EL (cell line): ENCODE results near the gene VDAC1.
"Not testable (repeated sequence)": the region's sequence is repeated elsewhere in the genome, so short reads cannot be mapped to it uniquely, and the experiment has no call there.

Experiments used
- DNase-seq: peaks from one replicate; pipeline ENCODE4 v3.0.0-alpha.2; 2016

Gene VDAC1, protein sequence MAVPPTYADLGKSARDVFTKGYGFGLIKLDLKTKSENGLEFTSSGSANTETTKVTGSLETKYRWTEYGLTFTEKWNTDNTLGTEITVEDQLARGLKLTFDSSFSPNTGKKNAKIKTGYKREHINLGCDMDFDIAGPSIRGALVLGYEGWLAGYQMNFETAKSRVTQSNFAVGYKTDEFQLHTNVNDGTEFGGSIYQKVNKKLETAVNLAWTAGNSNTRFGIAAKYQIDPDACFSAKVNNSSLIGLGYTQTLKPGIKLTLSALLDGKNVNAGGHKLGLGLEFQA

DNA sequence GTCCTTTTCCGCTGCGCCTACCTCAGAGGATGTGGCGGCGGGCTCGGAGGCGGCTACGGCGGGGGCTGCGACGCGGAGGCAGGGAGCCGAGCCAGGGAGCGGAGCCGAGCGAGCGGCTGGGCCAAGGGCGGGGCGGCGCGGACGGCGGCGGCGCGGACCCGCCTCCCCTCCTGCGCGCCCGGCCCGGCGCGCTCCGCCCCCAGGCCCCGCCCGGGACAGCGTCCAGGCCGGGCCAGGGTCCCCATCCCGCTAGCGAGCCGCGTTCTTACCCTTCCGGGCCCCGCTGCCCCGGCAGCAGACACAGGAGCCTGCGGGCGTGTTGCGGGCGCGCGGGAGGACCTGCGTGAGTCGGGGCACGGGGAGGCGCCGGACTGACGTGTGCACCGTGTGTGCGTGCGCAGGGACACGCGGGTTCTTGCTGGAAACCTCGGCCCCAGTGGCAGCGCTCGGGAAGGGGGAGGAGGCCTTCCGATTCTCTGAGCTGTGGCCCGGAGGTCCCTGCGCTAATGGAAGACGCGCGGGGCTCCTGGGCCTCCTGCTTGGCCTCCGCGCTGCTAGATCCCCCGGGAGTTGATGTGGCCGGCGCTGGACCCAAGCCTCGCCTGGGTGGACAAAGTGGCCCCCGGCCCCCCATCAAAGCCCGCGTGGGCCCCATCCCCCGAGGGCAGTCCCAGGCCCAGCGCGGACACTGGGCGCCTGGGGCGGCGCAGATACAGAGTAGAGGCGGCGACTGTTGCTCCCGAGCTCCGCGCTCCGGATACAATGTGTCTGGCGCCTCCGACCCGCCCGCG, at the start of gene VDAC1:
Gene VDAC1 (minus strand): TSS at position 350 of the 791 bp plus-strand sequence. CDS start 11,963 bp downstream, outside the sequence.
- peak; percentile 92 for DNase-seq

DNA sequence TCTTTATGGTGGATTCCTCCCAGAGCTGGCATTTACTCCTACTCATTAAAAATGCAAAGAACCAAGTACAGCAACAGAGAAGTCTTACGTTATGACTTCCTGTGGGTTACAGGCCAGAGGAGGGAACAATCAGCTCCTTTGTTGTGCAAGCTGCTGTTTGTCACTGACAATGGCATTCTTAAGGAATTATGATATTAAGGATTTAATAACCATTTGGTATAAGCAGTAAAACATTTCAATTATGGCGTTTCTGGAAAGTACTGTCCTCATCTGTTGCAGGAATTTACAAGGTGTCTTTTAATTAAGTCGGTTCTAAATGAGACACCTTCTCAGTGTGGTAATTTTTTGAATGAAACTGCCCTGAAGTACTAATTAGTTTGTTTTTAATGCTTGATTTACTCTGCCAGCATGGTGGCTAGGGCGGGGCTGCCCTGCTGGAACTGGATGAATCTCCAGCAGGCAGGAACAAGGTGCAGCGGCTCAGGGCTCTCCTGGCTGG, 49.1 kb upstream of the VDAC1 start:
- DNase-seq: no peak

DNA sequence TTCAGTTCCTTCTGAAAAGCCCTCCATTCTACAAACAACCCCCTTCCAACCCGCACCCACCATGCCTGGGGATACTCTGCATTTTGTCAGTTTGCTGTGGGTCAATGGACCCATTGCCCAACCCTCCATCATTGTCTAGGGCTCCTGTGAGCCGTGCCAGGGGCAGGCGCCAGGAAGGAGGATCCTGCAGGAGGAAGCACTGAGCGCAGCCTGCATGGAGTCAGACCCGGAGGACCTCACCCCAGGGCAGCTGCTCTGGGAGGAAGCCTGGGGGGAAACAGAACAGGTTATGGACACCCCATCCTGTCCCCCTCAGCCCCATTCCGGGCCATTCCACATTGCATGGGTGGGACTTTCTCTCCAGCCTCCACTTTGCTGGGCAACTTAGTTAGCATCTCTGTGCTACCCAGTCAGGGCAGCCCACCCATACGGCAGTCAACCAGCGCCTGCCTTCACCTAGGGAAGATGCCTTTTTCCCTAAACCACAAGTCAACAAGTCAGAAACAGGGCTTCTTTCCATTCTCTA, 48.6 kb upstream of the VDAC1 start:
- DNase-seq: no peak

DNA sequence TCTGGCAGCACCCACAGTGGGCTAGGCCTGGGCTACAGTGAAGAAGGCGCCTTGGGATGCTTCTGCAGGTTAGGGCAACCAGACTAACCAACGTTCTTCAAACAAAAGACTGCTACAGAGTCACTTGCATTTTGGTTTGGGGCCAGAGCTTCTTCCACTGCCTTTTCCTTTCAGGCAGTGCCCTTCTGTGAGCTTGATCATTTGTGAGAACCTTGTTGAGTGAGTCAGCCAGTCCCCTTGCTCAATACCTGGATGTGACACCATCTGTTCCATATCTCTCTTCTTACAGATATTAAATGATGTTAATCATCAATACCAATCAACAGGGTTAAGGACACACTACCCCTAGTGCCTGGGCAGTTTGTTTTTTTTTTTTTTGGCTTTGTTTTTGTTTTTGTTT, 46.5 kb upstream of the VDAC1 start:
- no peak for DNase-seq

DNA sequence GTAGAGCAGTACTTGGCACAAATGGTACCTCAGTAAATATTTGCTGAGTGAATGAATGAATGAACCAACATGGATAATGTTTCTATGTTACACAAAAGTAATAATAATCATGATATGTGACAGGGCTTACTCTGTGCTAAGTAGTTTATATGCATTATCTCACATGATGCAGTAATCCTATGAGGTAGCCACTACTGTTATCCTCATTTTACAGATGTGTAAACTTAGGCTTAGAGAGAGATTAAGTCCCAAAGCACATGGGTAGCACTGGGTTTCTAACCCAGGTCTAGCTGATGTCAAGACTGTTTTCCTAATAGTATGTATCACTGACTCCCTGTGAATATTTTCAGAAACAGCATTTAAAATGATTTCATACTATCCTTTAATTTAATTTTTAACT, 44.1 kb upstream of the VDAC1 start:
- no peak for DNase-seq

DNA sequence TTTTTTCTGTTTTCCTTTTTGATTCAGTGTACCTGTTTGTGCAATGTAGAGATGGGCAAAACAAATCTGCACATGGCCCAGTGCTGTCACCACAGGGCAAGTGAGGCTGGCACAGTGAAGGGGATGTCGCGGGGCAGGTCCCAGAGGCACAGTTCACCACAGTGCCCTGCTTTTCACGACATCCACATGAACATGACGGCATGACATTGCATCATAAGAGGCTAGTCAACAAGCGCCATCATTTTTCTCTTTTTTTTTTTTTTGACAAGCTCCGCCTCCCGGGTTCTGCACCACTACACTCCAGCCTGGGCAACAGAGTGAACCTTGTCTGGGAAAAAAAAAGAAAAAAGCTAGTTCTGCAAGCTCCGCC, 42.9 kb upstream of the VDAC1 start:
- DNase-seq: no peak

DNA sequence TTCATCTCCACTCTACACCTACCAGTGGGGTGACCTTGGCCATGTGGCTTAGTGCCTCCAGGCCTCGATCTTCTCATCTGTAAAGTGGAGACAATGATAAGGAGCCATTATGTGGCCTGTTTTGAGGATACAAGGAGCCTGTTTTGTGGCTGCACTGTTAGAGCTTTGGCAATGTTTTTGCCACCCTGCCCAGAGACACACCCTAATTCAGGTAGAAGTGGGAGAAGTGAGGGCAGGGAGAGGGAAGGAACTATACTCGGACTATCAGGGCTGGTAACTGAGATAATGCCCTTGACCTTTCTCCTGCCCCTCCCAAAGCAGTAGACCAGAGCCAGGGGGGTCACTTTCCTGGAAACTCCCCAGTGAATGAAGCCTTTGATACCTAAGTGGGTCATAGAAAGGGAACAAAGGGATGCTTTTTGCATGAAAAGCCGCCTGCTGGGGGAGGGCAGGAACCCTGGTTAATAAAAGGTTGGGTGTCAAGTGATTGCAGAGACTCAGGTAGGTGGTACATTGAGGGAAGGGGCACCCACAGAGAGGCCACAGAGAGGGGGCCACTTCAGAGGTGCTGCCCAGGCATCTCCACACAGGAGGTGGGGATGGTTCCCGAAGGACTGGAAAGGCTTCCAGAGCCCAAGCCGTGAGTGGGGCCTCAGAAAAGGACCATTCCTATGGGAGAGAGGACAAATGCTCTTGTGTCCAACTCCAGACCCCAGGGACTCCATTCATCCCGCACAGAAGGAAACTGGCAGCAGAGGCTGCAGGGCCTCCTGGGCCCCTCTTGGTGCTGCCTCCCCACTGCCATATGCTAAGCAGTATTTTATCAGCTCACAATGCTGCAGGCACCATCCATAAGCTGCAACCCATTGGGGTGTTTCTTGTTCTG, 42.3 kb upstream of the VDAC1 start:
- no peak for DNase-seq

DNA sequence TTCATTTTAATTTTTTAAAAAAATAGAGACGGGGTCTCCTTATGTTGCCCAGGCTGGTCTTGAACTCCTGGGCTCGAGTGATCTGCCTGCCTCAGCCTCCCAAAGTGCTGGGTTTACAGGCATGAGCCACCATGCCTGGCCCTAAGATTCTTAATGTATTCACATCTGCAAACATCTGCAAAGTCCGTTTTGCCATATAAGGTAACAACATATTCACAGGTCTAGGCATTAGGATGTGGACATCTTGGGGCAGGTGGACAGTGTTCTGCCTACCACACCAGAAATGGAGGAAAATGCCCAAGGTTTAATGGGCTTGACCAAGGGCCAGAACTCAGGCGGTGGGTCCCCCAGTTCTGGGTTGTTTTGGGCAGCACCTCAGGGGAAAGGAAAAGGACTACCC, 41.6 kb upstream of the VDAC1 start:
- DNase-seq: no peak

DNA sequence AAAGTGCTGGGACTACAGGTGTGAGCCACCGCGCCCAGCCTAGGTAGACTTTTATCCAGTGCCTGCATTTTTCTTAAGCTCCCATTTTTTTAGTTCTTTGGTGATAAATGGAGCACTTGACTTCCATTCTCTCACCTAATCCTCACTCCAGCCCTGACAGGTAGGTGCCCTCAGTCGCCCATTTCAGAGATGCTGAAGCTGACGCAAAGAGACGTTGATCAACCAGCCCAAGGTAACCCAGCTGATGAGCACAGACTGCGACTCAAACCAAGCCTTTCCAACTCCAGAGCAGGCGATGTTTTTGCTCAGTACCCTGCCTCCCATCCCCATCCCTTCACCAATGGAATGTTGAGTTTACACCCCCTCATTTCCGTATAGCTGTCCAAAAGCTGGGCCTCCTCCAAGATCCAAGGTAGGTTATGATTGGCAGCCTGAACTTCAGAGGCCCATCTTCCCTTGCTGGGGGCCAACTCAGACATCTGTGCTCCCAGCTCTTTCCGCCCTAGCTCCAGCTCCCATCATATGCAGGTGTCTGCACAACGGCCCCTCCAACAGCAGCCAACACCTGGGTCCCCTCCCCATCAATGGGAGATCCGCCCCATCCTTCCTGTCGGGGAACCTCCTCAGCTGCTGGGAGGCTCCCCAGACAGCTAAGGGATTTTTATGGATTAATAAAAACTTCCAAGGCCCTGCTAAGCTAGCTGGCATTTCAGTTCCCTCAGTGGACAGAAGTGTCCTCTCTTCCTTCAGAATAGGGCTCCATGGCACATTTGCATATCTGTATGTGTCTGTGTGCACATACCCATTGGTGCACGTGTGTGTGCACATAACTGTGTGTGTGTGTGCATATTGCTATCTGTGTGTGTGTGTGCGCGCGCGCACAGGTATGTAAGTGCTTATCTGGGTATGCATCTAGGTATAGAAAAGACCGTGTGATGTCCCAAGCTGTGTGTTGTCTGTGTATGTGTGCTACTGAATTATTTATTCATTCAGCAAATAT, 39.3 kb upstream of the VDAC1 start:
- no peak for DNase-seq

DNA sequence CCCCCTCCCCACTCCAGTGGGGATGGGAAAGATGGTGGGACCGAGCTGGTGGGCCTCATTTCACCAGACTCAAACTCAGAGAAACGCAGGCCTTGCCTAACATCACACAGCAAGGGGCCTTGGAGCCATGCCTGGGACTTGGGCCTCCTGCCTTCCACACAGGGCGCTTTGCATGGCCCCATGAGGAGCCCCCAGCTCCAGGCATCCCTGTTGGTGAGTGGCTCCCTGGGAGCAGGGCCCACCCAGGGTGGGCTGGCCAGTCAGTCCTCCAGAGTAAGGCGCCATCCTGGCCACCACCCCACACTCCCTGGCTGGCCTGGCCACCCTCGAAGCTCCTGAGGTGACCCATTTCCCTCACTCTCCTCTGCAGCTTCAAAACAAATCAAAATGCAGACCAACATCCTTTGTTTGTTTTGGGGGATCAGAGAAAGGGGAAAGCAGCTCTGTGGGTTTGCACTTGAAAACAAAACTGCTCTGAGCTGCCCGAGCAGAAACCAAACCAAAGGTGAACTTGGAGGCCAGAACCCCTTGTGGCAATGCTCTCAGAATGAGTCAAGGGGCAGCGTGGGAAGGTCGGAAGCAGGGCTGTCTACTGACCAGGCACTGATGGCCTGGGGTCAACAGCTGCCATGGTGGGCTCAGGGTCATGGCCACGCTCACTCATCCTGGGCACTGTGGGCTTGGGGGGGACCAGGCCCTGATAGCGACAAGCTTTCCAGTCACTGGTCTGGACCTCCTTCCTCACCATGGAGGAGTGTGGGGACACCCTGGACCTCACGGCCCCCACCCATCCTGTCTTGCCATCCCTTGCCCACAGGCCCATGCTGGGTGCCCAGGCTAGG, 37.0 kb upstream of the VDAC1 start:
- no peak for DNase-seq

DNA sequence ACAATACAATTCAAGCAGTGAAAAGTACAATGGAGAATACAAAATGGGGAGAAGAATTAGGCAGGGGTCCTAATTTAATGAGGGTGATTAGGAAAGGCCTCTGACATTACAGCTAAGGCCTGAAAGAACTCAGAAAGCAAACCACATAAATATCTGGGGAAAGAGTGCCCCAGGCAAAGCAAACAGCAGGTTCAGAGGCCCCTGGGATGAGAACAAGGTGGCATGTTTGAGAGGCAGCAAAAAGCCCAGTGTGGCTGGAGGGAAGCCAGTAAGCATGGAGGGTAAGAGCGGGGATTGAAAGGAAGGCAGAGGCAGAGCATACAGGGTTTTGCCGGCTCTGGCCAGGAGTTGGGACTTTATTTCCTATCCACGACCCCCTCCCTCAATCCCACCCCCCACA, 33.4 kb upstream of the VDAC1 start:
- DNase-seq: peak; percentile 17

DNA sequence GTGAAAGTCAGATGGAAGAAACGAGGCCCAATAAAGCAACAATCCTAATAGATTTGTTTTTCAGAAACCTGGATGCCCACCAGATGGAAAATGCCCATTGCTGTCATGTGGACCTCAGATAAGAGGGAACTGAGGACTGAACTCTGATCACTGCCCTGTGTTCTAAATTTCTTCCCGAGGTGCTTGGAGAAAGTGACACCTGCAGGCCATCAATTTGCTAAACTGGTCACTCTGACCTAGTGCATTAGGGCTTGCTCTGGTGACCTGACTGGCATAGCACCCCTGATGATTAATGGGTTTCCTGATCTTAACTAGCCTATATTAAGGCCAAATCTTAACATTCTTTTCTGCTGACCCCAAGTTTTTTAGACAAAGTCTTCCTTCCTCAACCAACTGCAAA, 32.4 kb upstream of the VDAC1 start:
- DNase-seq: no peak

DNA sequence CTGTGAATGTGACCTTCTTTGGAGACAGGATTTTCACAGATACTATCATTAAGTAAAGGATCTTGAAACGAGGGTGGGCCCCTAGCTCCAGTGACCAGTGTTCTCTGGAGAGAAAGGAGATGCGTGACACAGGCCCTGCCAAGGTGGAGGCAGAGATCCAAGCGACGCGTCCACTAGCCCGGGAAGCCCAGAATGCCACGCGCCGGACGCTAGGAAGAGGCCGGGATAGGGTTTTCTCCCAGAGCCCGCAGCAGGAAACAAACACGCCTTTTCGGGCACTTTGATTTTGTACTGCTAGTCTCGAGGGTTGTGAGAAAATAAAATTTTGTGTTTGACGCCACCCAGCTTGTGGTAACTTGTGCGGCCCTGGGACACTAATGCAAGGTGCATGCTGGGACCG, 29.6 kb upstream of the VDAC1 start:
- no peak for DNase-seq

DNA sequence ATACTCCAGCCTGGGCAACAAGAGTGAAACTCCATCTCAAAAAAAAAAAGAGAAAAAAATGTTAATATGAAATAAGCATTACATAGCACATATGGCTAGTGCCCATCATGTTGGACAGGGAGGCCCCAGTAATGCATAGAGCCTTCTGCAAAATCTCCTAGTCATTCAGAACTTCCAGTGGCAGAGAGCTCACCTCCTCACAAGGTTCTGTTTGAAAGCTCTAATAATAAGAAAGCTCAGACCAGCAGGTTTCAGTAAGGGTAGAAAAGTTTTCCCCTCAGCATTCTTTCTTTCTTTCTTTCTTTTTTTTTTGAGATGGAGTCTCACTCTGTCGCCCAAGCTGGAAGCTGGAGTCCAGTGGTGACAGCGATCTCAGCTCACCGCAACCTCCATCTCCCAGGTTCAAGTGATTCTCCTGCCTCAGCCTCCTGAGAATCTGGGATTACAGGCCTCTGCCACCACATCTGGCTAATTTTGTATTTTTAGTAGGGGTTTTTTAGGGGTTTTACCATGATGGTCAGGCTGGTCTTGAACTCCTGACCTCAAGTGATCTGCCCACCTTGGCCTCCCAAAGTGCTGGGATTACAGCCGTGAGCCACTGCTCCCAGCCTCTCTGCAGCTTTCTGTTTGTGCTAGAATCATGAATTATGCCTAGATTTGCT, 25.7 kb upstream of the VDAC1 start:
- not testable (repeated sequence) for DNase-seq

DNA sequence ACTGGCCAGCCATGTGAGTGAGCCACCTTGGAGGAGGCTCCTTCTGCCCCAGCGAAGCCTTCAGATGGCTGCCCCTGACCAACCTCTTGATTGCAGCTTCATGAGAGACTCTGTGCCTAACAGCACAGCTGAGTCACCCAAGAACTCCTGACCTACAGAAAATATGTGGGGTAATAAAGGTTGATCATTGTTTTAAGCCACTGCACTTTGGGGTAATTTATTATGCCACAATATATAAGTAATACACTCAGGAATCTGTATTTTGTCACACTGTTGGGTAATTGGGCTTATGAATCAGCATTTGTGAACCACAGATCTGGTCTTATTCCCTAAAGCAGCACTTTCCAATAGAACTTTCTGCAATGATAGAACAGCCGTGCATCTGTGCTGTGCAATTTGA, 24.4 kb upstream of the VDAC1 start:
- DNase-seq: peak; percentile 96

DNA sequence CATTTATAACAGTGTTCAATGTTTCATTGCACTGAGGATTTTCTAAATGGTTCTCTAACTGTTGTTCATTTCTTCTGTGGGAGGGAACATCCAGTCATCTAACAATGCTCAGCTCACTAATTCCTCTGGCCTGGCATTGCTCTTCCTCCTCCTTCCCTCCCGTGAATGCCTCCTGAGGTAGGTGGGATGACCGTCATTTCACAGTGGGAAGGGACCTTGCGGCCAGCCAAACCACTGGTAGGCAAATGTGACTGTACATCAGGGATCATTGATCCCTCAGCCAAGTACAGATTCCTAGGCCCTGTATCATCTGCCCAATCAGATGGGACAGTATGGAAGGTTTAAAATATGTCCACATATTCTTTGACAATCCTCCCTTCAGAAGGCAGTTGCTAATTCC, 23.7 kb upstream of the VDAC1 start:
- no peak for DNase-seq

DNA sequence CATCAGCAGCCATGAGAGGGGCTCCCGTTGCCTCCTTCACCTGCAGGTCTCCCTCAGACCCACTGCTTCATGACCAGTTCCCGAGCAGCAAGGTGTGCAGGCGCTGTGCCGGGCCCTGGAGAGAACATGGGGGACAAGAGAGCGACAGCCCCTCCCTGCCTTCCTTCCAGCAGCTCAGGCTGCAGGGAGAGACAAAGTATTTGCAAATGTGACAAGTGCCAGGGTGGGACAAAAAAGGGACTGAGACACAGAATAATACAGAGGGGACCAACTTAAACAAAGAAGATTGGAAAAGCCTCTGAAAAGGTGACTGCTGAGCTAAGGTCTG, 22.5 kb upstream of the VDAC1 start:
- no peak for DNase-seq

DNA sequence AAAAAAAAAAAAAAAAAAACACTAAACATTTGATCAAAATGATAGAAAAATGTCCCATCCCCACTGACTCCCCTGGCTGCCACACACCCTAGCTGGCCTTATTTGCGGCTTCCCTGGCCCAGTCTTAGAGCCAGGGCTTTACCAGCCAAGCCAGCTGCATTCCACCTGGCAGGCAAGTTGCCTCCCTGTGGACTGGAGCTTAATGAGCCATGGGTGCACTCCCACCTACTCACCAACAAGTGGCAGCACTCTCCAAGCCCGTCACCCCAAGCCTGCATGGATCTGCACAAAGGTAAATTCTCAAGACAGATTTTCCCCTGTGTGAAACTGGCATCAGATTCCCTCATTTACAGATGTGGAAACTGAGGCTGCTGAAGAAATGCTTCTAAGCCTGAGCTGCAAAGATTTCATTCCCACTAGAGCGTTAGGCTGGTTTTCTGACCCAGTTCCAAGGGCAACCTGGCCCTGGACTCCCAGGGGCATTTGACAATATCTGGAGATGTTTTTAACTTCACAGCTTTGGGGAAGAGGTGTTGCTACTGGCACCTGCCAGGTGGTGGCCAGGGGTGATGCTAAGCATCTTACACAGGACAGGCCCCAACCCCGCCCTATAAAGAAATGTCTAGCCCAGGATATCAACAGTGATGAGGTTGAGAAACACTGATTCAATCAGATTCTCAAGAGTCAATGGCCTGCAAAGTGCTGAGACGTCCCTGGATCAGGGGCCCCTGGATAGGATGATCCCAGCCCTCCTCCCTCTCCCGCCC, 21.9 kb upstream of the VDAC1 start:
- peak; percentile 70 for DNase-seq

DNA sequence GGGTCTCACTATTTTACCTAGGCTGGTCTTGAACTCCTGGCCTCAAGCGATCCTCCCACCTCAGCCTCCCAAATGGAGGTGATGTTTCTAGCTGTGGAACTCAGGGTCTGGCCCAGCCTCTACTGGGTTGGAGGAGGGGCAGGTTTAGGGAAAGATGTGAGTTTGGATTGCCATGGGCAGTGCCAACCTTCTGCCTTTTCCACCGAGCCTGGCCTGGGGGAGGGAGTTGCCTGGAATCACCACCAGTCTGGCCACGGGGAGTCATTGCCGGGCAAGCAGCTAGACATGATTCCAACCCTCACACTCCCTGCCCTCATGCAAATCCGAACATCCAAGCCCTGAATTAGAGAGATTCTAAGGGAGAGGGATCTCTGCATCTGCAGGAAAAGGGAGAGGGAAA, 21.0 kb upstream of the VDAC1 start:
- DNase-seq: no peak

DNA sequence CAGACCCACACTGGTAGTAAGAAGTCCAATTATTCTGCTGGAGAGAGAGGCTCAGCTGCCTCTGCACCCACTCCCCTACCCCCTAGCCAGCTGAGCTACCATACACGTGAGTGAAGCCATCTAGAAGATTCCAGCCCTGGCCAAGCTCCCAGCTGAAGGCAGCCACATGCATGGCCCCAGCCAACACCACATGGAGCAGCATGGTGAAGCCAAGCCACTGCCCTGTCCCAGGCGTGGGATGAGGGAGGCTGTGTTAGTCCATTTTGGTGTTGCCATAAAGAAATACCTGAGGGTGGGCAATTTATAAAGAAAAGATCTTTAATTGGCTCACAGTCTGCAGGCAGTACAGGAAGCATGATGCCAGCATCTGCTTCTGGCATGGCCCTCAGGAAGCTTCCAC, 20.0 kb upstream of the VDAC1 start:
- no peak for DNase-seq
